Esophagus muscularis mucosa (tissue), 4 donors: ENCODE measurements around the gene TGFBR2.

Experiments used
- EP300 ChIP-seq: sonication (generic); formaldehyde crosslinking; IDR thresholded peaks from one replicate; pipeline ENCODE4 v1.6.1; 2017; ENCODE audit warnings: antibody characterized with exemption
- POLR2A ChIP-seq: fragments of 450-650 bp; IDR thresholded peaks from one replicate; pipeline ENCODE4 v1.6.1; 2017; ENCODE audit warnings: antibody characterized with exemption, moderate library complexity, mild to moderate bottlenecking, low read depth
- POLR2AphosphoS5 ChIP-seq, 2 donors: sonication (generic); formaldehyde crosslinking; IDR thresholded peaks; one replicate each; pipeline ENCODE4 v1.6.1; 2017; ENCODE audit warnings: antibody characterized with exemption in 2 of 2
- TF ChIP-seq, protein P1 (sequence below), 3 experiments: fragments of 200-600 bp in 2 of 3; fragments of 450-650 bp in 1 of 3; sonication (generic) in 2 of 3; IDR thresholded peaks; one replicate each; pipeline ENCODE4 v1.5.1; 2017 to 2019; ENCODE audit warnings: antibody characterized with exemption in 3 of 3, mild to moderate bottlenecking in 2 of 3, moderate library complexity in 1 of 3

DNA sequence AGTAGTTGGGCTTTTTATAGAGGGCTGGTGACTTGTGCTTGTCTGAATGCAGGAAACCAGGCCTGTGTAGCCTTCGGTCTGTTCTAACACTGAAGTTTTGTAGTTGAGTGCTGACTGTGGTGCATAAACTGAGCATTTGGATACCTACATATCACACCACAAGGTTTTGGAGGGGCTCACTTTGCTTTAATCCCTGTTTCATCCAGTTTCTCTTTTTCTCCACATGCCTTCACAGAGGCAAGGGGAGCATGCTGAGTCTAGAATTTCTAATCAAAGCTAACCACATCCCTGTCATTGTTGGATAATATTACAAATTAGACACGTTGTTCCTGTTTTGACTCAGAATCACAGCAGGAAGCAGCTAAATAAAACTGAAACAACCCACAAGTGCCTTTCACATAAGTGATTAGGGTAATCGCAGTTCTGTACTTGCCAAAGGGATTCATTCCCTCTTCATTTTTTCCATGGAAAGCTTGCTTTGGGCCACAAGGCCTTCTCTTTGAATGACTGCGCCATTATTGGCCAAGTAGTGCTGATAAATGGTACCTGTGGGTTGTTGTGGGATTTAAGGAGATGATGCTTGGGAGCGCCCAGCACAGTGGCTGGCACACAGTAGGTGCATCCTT, 48.9 kb downstream of the TGFBR2 start:
- TF ChIP-seq, protein P1, sequence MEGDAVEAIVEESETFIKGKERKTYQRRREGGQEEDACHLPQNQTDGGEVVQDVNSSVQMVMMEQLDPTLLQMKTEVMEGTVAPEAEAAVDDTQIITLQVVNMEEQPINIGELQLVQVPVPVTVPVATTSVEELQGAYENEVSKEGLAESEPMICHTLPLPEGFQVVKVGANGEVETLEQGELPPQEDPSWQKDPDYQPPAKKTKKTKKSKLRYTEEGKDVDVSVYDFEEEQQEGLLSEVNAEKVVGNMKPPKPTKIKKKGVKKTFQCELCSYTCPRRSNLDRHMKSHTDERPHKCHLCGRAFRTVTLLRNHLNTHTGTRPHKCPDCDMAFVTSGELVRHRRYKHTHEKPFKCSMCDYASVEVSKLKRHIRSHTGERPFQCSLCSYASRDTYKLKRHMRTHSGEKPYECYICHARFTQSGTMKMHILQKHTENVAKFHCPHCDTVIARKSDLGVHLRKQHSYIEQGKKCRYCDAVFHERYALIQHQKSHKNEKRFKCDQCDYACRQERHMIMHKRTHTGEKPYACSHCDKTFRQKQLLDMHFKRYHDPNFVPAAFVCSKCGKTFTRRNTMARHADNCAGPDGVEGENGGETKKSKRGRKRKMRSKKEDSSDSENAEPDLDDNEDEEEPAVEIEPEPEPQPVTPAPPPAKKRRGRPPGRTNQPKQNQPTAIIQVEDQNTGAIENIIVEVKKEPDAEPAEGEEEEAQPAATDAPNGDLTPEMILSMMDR (IDR thresholded peaks at IDR 0.05) = no peak
- peak in 1 of 2 donors; percentile 20 for TF ChIP-seq POLR2AphosphoS5 (IDR thresholded peaks at IDR 0.05)
- TF ChIP-seq POLR2A = no peak
- TF ChIP-seq EP300 = no peak
